ENCODE measurements around the gene WNT11. TPM values are rescaled to one million over a fixed set of nuclear protein-coding genes. Genes with fewer than 3 reads are reported as not detected.

The WNT11 gene
- total RNA-seq, 1 donor from 2014 or later, result 5.7 TPM

- FAIRE-seq (no peak), DNase-seq (ENCODE audit: low spot score in 2 of 2) (no peak)
Observed at GRCh38 chr11:76139314-76139713, 67.0 kb downstream of the WNT11 start.

Other genes starting within 250 kb of the WNT11 start
- 92.5 TPM for gene THAP12, start 174.6 kb upstream of the WNT11 start, total RNA-seq
- 16.3 TPM for gene GVQW3, start 174.8 kb upstream of the WNT11 start, total RNA-seq
- 28.9 TPM for gene EMSY, start 238.5 kb upstream of the WNT11 start, total RNA-seq

Data from frontal cortex (tissue), 4 donors.